IPS-NIHi11 (cell line): ENCODE measurements around the gene AHCYL2.
"Not testable (repeated sequence)": the region's sequence is repeated elsewhere in the genome, so short reads cannot be mapped to it uniquely, and the experiment has no call there.

Source experiments
- DNase-seq: peaks from one replicate; pipeline ENCODE4 v3.0.0; 2012; ENCODE audit warnings: mixed read lengths, low spot score

The AHCYL2 gene

DNA sequence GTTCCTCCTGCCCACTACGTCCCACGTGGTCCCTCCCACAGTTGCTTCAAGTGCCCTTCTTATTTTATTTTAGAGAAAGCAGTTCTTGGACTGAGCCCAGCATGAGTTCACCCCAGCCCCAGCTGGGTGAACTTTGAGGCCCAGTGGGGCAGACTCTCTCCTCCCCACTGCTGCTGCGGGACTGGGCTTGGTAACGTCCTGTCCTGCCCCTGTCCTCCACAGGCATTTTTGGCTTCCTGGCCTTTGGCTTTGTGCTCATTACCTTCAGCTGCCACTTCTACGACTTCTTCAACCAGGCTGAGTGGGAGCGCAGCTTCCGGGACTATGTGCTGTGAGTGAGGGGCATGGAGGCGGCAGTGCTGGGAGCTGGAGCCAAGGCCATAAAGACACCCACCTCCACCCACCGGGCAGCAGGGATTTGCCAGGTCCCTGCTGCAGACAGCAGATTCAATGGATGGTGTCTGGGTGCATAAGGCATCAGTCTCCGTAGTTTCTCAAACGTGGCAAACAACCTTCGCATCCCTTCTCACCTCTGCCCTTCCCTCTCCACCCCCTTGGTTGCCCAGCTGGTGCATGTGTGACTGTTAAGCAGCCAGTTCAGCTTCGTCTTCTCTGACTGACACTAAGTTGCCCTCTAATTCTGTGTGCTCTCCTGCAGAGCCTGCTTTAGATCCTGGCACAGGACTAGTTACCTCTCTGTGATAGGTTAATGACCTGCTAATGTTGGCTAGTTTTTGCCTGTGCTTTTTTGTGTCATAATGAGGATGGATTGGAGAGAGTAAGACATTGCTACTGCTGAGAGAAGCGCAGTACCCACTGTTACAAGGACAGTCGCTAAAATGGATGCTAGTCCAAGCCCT is 15.5 kb upstream of the AHCYL2 start:
- no peak for DNase-seq

DNA sequence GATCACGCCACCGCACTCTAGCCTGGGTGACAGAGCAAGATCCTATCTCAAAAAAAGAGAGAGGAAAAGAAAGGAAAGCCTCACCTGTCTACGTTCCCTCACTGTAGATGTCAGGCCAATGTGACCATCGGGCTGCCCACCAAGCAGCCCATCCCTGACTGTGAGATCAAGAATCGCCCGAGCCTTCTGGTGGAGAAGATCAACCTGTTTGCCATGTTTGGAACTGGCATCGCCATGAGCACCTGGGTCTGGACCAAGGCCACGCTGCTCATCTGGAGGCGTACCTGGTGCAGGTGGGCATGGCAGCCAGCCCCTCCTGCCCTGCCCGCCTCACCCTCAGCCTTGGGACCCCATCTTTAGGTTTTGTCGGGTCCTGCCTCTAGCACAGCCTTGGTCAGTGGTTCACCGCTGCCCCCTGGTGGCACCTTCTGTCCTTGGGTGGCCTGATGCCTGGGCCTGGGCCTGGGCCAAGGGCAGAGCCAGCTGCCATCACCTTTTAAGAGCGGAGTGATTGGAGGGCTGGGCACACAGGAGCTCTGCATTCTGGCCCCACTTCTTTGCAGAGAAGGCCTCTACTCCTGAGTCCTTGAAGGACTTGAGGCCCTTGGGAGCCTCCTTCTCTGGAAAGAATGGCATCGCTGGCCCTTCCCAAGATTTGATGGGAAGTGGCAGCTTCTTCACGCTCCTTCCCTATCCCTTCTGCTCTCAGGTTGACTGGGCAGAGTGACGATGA is 14.4 kb upstream of the AHCYL2 start:
- peak; percentile 90 for DNase-seq

DNA sequence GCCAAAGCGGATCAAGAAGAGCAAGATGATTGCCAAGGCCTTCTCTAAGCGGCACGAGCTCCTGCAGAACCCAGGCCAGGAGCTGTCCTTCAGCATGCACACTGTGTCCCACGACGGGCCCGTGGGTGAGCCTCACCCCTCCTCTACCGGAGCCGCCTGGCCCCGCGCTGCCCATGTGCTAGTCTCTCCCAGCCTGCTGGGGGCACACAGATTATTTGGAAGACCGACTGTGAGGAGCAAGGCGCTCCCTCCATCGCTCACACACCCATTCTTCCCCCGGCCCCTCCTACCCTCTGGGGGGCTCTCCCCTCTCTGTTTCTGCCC is 13.9 kb upstream of the AHCYL2 start:
- no peak for DNase-seq

DNA sequence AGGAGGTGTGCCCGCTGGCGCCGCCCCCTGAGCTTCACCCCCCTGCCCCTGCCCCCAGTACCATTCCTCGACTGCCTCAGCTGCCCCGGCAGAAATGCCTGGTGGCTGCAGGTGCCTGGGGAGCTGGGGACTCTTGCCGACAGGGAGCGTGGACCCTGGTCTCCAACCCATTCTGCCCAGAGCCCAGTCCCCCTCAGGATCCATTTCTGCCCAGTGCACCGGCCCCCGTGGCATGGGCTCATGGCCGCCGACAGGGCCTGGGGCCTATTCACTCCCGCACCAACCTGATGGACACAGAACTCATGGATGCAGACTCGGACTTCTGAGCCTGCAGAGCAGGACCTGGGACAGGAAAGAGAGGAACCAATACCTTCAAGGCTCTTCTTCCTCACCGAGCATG is 12.7 kb upstream of the AHCYL2 start:
- DNase-seq = no peak

DNA sequence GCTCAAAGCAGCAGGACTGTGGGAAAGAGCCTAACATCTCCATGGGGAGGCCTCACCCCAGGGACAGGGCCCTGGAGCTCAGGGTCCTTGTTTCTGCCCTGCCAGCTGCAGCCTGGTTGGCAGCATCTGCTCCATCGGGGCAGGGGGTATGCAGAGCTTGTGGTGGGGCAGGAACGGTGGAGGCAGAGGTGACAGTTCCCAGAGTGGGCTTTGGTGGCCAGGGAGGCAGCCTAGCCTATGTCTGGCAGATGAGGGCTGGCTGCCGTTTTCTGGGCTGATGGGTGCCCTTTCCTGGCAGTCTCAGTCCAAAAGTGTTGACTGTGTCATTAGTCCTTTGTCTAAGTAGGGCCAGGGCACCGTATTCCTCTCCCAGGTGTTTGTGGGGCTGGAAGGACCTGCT is 12.2 kb upstream of the AHCYL2 start:
- no peak for DNase-seq

DNA sequence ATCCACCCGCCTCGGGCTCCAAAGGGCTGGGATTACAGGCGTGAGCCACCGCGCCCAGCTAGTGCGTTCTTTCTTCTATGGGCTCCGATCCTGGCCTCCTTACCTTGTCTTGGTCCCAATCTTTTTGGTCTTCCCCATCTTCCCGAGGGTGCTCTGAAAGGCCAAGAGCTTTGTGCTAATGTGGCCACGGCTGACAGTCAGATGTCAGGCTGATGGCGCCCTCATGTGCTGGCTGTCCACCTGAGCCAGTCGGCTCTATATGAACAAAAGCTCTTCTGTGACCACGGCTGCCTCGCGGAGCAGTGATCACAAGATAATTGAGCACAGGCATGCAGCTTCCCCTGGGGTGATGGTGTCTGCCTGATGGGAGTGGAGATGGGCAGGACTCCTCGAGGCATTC is 11.0 kb upstream of the AHCYL2 start:
- DNase-seq = peak; percentile 55

DNA sequence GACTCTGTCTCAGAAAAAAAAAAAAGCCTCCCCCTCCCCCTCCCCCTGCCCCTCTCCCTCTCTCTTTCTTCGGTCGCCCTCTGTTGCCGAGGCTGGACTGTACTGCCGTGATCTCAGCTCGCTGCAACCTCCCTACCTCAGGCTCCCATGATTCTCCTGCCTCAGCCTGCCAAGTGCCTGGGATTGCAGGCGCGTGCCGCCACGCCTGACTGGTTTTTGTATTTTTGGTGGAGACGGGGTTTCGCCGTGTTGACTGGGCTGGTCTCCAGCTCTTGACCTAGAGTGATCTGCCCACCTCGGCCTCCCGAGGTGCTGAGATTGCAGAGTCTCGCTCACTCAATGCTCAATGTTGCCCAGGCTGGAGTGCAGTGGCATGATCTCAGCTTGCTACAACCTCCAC is 9.1 kb upstream of the AHCYL2 start:
- DNase-seq = not testable (repeated sequence)

DNA sequence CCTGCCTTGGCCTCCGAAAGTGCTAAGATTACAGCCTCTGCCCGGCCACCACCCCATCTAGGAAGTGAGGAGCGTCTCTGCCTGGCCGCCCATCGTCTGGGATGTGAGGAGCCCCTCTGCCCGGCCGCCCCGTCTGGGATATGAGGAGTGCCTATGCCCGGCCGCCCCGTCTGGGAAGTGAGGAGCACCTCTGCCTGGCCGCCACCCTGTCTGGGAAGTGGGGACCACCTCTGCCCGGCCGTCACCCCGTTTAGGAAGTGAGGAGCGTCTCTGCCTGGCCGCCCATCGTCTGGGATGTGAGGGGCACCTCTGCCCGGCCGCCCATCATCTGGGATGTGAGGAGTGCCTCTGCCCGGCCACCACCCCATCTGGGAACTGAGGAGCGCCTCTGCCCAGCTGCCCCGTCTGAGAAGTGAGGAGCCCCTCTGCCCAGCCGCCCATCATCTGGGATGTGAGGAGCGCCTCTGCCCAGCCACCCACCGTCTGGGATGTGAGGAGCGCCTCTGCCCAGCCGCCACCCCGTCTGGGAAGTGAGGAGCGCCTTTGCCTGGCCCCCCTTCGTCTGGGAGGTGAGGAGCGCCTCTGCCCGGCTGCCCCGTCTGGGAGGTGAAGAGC is 8.6 kb upstream of the AHCYL2 start:
- DNase-seq = not testable (repeated sequence)

DNA sequence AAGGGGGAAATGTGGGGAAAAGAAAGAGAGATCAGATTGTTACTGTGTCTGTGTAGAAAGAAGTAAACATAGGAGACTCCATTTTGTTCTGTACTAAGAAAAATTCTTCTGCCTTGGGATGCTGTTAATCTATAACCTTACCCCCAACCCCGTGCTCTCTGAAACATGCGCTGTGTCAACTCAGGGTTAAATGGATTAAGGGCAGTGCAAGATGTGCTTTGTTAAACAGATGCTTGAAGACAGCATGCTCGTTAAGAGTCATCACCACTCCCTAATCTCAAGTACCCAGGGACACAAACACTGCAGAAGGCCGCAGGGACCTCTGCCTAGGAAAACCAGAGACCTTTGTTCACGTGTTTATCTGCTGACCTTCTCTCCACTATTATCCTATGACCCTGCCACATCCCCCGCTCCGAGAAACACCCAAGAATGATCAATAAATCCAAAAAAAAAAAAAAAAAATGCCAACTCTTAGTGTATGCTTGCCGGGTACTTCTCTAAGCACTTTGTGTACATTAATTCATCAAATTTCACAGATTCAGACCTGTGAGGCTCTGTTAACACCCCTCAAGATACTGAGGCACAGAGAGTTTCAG is 7.9 kb upstream of the AHCYL2 start:
- not testable (repeated sequence) for DNase-seq

DNA sequence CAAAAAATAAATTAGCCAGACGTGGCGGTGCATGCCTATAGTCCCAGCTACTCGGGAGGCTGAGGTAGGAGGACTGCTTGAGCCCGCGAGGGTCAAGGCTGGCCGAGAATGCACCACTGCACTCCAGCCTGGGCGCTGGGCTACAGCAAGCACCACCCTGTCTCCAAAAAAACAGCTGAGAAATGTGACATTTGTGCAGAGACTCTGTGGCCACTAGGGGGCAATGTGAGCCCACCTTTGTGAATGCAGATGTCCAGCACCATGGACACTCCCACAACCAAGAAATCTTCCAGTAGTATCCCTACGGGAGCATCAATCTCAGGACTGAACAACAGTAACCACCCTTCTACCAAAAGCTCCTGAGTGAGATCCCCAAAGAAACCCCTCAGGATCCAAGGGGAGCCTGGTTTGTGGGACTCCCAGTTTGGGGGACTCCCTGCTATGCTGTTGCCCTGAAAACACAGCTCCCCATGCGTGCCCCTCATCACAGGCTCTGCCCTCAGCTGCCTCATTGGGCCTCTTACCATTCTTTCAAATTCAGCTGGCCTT is 6.2 kb upstream of the AHCYL2 start:
- peak; percentile 82 for DNase-seq

DNA sequence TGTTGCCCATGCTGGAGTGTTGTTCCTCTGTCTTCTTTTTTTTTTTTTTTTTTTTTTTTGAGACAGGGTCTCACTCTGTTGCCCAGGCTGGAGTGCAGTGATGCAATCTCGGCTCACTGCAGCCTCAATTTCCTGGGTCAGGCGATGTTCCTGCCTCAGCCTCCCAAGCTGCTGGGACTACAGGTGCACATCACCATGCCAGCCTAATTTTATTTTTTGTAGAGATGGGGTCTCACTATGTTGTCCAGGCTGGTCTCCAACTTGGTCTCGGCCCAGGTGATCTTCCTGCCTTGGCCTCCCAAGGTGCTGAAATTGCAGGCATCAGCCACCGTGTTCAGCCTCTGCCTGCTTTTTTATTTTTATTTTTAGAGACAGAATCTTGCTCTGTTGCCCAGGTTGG is 5.7 kb upstream of the AHCYL2 start:
- DNase-seq = not testable (repeated sequence)

DNA sequence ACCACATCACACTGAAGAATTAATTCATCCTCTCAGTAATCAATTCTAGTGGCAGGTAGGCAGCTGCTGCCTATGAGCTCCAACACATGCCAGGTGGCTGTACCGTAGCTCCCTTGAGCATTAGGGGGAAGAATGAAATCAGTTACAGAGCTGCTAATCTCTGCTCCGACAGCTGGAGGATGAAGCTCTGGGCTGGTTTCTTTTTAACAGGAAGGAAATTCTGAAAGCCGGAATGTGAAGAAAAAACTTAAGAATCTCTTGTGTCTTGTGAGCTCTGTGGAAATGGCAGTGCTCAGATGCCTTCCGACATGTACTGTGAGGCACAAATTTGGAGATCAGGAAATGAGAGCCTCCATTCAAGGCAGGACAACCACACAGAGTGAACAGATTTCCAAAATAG is 2.8 kb upstream of the AHCYL2 start:
- DNase-seq = no peak

DNA sequence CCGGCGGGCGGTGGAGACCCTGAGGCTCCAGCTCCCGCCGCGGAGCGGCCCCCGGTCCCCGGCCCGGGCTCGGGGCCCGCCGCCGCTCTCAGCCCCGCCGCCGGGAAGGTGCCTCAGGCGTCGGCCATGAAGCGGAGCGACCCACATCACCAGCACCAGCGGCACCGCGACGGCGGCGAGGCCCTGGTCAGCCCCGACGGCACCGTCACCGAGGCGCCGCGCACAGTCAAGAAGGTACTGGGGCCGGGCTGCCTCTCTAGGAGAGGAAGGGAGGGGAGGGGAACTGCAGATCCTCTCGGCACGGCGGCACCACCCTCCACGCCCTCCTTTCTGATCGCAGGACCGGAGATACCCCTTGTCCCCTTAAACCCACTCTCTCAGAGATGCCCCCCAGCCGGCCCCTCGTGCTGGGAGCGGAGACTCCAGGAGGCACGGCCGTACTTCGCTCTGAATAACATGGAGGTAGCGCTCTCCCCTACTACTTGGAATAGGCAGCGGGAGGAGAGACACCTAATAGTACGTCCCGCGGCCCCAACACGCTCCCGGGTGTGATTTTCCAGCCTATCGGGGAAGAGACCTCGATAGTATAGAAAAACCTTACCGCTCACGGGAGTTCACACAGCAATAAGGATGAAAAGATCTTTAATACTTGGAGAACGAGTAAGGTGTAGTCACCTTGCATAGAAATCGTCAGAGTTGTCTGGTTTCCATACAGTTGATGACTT is 538 bp downstream of the AHCYL2 start:
- DNase-seq = peak; percentile 49

DNA sequence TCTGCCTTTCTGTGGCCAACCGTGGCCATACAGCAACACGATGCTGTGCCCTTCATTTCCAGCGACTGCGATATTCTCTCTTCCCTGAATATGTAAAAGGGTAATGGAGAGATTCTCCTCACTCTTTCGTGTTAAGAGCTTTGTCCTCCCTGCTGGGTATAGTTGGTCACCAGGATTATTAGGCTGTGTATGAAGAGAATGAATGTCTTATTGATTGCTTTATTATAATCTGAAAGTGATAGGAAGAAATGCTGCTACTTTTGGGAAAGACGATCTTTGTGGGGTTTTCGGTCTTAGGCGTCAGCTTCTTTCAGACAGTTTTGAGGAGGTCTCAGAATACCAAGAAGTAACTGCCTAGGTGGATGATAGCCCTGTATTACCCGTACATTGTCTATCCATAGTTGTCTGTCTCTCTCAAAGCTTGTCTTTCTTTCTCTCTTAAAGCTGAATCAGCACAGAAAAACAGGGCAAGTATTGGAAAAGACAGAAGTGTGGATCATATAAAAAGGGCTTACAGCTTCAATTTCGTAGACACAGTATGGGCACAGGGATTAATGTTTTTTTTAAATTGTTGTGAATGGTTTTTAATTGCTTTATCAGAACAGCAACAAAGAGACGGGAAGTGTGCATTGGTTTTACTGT is 1.2 kb downstream of the AHCYL2 start:
- no peak for DNase-seq

DNA sequence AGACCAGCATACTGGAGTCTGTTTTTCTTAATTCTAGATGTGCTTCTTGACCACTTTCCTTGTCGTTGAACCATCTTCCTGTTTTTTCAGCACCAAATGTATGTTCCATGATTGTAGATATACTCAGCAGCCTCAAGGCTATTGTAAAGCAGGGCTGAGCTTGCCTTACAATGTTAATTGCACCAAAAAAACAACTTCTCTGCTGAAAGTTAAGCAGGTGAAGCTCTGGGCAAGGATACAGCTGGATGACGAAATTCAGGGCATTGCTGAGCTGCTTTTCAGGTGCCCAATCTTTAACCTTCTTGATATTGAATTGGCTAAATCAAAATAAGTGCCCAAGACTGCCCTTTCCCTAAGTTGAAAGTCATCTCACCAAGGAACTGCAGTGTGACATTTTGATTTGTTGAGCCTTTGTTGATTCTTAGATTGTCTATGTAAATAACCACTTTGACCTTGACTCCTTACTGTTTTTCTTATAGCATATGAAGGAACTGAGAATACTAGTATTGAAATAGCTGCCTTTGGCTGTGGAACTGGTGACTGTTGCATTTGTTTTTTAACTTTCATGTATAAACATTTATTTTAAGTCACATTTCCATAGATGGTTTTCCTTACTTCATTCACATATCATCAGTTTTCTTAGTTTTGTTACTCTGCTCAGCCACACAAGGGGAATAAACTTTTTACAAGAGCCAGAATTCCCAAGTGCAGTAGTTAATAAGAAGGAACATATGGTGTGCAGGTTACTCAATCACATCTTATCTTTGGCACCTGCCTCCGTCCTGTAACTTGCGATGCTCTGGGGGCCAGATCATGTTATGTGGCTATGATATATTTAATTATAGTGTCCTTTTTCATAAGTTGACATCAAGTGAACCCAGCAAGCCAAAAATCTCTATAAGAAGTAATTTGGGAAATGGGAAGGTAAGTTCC is 3.1 kb downstream of the AHCYL2 start:
- no peak for DNase-seq

DNA sequence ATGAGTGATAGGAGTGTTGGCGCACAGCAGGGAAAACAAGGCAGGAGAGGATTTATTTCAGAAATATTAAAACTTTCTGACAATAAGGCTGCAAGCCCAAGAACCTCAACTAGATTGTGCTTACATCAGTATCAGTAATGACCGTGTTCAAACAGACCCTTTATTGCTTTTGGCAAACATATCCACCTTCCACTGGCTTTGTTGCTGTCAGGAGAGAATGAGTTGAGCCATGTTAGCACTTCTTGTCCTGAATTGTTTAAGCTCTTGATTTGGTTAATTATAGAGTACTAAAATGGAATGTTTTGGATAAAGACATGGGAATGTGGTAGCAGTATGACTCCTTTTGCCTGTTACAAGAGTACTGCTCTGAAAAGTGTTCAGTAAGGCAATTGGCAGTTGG is 3.8 kb downstream of the AHCYL2 start:
- DNase-seq = no peak

DNA sequence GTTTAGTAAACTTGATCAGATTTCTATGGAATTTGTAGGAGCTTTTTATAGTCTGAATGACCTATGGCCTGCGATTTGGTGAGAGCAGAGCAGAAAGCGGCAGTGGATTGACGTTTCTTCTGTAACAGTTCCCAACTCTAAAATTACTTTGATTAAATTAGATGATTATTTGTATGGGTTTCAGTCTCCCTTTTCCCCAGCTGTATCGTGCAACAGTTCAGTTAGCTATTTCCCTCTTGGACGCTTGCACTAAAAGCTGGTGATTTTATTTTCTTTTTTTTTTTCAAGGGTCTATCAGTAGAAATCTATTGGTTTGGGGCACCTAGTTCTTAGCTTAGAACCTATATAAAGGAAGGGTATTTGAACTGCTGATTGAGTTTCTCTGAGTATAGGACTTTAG is 6.8 kb downstream of the AHCYL2 start:
- DNase-seq = no peak

DNA sequence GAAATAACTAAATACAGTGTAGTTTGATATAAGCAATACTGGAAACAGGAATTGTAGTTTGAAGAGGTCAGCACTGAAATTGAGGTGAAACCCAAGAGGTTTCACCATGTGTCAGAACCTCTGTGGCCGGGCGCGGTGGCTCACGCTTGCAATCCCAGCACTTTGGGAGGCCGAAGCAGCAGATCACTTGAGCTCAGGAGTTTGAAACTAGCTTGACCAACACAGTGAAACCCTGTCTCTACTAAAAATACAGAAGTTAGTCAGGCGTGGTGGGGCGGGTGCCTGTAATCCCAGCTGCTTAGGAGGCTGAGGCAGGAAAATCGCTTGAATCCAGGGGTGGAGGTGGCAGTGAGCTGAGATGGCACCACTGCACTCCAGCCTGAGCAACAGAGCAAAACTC is 13.7 kb downstream of the AHCYL2 start:
- DNase-seq = no peak

DNA sequence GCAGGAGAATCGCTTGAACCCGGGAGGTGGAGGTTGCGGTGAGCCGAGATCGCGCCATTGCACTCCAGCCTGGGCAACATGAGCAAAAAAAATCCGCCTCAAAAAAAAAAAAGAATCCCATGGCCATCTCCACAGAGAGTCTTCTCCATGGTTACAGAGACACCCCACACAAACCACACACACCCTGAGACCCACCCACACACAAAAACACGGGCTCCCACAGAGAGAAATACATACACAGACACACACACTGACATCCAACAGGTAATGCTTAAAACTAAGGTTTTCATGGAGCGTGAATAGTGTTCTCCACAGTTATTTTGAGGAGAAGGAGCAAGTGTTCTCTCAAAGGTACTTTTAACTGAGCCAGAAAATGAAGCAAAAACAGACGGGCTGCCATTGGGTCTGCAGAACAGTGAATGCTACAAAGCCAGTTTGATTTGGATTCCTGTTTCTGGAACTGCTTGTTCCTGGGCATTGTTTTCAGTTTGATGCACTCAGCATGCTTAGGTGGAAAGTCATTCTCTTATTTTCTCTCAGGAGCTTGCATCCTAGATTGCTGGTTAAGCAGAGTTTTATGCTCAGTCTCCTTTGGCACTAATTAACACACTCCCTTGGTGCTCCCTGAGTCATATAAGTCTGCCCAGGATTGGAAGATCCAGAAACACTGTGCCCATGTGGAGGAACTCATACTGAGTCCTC is 15.4 kb downstream of the AHCYL2 start:
- DNase-seq = no peak

DNA sequence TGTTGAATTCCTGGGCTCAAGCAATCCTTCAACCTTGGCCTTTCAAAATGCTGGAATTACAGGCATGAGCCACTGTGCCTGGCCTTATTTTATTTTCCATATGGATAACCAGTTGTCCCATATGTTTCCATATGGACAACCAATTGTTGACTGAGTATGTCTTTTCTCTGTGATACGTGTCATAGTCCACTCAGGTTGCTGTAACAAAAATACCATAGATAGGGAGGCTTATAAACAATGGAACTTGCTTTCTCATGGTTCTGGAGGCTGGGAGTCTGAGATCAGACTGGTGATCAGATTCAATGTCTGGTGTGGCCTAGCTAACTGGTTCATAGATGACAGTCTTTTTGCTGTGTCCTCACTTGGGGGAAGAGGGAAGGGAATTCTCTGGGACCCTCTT is 19.4 kb downstream of the AHCYL2 start:
- no peak for DNase-seq
